ENCODE data around the gene LAD1.

Gene LAD1

DNA sequence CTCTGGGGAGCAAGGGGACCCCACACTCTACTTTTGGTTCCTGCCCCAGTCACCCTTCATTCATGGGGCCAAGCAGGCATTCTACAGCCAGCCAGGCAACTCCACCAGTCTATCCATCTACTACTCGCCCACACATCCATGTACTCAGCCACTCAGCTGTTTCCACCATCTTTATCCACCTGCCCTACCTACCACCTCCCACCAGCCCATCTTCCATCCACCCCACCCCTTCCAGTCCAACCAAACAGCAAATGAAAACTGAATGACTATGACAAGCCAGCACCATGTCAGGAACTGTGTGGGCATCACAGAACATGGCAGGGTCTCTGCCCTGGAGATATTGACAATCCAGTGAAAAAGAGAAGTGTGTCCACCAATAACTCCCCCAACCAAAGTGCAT is 7.9 kb downstream of the LAD1 start:
- no peak for DNase-seq (ENCODE audit: low read depth)

GRCh38 chr1:201389051-201389450 is 10.1 kb downstream of the LAD1 start:
- no peak for DNase-seq (ENCODE audit: low read depth)

DNA sequence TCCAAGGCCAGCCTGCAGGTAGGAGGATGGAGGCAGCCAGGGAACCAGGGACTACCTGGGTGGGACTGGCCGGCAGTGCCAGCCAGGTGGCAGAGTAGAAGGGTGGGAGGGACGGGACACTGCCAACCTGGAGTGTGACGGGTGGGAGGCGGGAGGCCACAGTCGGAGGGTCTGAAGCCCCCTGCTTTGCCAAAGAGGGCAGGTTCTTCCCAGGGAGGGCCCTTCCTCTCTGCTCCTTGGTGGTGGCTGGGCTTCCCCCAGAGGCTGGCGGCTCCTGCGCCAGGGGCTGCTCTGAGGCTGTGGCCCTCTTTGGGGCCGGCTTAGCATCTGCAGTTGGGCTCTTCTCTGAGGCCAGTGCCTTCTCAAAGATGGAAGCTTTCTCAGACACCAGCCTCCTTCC is 12.9 kb downstream of the LAD1 start:
- no peak for DNase-seq (ENCODE audit: low read depth)

DNA sequence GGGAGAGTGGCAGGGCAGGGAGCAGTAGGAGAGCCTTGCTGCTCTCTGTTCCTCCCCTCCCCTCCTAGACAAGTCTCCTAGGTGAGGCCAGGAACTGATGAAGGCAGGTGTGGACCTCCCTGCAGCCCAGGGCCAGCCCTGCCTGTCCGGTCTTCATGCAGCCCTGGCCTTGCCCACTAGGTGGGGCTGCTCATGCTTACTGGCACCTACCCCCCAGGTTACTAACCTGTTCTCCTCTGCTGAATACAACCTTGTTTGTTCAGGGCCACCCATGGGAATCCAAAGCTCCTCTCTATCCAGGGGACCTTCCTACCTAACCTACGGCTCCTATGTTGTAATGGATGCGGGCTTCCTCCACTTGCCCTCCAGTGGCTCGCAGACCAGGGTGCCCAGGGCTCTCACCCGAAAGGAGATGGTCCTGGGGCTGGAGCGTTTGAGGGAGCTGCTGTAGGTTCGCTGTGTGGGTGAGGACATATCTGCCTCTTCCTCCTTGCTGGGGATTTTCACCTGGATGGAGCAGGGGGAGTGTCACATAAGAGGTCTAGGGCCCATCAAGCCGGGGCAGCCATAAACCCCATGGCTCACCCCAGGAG is 13.7 kb downstream of the LAD1 start:
- DNase-seq (ENCODE audit: low read depth) = peak; percentile 19

GRCh38 chr1:201384406-201384782 is 14.7 kb downstream of the LAD1 start:
- no peak for DNase-seq (ENCODE audit: low read depth)

- DNase-seq (ENCODE audit: low read depth) = no peak
Observed at GRCh38 chr1:201383647-201384405, 15.3 kb downstream of the LAD1 start.

DNA sequence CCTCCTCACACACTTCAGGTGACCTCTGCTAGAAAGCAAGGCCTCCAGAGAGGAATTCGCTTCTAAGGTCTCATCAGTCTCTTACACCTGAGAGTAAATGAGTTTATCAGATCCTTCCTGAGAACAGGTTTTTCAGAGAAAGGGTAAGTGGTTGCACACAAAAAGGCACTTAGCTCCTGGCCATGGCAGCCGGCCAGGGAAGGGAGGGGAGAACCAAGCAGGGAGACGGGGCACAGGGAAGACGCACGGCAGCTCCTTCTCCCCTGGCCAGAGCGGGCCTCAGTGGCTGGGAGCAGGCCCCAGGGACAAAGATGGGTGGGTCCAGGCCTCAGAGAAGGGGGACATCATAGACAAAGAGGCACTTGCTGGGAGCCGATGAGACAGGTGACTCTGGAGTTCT is 18.0 kb downstream of the LAD1 start:
- no peak for DNase-seq (ENCODE audit: low read depth)

DNA sequence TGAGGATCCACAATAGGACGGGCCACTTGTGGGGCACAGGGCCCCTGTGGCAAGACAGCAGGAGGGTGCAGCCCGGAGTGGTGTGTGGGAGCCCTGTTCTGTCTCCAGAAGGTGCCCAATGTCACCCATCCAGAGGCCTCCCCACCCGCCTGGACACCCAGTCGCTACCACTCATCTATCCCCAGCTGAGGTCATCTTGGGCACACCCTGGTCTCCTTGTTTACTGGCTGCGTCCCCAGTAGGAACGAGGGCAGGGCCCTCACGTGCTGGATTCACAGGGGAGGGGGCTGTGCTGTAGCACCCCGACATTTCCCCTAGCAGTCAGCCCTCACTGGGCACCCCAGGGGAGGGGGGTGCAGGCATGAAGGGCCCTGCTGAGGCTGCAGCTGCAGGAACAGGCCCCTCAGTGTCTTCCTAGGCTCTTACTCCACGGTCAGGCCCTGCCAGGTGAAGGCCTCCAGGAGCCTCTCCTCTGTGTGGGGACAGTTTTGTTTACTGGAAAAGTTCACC is 19.3 kb downstream of the LAD1 start:
- DNase-seq (ENCODE audit: low read depth) = no peak

DNA sequence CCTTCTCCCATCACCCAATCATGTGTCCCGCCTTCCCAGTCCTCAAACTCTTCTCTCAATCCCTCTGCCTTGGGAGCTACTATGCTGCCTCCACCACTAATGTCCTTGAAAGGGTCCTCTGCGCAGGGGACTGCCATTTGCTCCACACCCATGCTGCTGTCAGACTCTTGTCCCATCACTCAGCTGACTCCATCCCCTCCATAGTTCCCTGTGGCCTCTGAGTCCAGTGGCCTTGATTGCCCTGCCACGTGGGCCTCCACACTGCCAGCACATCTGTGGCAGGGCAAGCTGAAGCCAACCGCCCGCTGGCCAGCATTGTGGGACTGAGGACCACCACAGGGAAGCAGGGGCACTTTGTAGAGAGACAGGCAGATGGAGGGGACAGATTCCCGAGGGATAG is 20.3 kb downstream of the LAD1 start:
- DNase-seq (ENCODE audit: low read depth) = no peak

- no peak for DNase-seq (ENCODE audit: low read depth)
Observed at GRCh38 chr1:201377611-201378092, 21.5 kb downstream of the LAD1 start, which contains the start of gene TNNT2. Gene TNNT2 (minus strand): TSS chr1:201377680. CDS start chr1:201373254, 4,426 bp downstream.

- no peak for DNase-seq (ENCODE audit: low read depth)
Observed at GRCh38 chr1:201376464-201377374, 22.4 kb downstream of the LAD1 start.

DNA sequence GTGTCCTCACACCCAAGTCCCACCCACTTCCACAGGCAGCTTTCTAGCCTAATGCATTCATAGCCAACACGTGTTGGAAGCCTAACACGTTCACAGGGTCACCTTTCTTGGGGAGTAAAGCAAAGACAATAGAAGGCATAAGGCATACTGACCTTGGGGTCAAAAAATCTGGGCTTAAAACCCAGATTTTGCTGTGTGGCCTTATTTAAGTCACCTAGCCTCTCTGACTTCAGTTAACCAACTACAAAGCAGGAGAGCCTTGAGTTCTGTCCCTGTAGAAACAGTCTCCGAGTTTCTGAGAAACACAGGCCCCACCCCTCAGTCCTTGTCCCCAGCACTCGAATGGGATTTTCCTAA is 23.0 kb downstream of the LAD1 start:
- no peak for DNase-seq (ENCODE audit: low read depth)

GRCh38 chr1:201375169-201375568 is 24.0 kb downstream of the LAD1 start:
- no peak for DNase-seq (ENCODE audit: low read depth)

- DNase-seq (ENCODE audit: low read depth) = no peak
Observed at GRCh38 chr1:201374364-201374763, 24.8 kb downstream of the LAD1 start.

- no peak for DNase-seq (ENCODE audit: low read depth)
Observed at GRCh38 chr1:201371792-201372191, 27.3 kb downstream of the LAD1 start.

DNA sequence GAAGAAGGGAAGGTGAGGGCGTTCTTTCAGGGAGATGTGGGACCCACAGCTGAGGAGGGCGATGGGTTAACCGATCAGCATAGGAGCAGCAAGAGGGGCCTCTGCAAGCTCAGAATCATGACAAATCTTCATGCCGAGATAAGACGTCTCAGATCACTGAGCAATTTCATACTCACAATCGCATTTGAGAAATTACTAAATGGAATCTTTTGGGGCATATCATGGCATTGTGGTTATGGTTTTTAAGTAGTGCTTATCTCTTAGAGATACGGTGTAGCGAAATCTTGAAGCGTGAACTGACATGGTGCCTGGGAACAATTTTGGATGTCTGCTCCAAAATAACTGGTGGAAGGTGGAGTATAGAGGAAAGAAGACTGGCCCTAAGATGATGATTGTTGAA is 27.8 kb downstream of the LAD1 start:
- no peak for DNase-seq (ENCODE audit: low read depth)

- DNase-seq (ENCODE audit: low read depth) = no peak
Observed at GRCh38 chr1:201370500-201370899, 28.6 kb downstream of the LAD1 start.

GRCh38 chr1:201369209-201369608 is 29.9 kb downstream of the LAD1 start:
- no peak for DNase-seq (ENCODE audit: low read depth)

DNA sequence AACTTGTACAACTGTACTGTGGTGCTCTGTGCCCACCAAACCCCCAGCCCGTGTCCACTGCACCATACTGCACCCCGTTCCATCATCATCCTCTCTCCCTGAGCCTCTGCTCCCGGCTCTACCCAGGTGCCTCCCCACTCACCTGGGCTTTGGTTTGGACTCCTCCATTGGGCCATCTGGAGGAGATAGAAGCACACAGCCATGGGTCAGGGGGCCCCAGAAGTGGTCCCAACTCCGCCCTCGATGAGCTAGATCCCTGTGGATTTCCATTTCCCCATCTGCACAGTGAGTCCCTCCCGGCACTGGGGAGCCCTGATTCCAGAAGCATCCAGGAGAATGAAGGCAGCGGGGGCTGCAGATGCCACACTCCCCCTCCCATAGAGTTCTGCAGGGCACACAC is 32.4 kb downstream of the LAD1 start:
- DNase-seq (ENCODE audit: low read depth) = no peak

- no peak for DNase-seq (ENCODE audit: low read depth)
Observed at GRCh38 chr1:201365251-201365650, 33.9 kb downstream of the LAD1 start.

DNA sequence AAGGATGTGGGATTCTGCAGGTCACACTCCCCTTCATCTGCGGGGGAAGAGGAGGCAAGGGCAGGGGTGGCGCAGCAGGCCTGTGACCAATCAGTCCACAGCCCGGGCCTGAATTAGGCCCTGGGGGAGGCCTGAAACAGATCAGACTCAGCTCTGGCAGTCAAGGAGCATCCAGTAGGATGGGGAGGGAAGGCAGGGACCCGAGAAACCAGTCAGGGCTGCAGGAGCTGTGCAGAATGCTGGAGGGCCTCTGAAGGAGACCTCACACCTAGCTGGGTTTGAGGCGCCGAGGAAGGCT is 34.4 kb downstream of the LAD1 start:
- no peak for DNase-seq (ENCODE audit: low read depth)

GRCh38 chr1:201363467-201363866 is 35.7 kb downstream of the LAD1 start:
- DNase-seq (ENCODE audit: low read depth) = no peak

- DNase-seq (ENCODE audit: low read depth) = no peak
Observed at GRCh38 chr1:201362906-201363305, 36.2 kb downstream of the LAD1 start.
